ENCODE data around the gene GPRC5C.

- TF ChIP-seq EP300 (IDR thresholded peaks at IDR 0.05) (no peak), CTCF (IDR thresholded peaks at IDR 0.05) (no peak)
Observed at GRCh38 chr17:74473294-74473693, 41.4 kb downstream of the GPRC5C start.
